ENCODE results near the gene SLC38A9. TPM values are rescaled to one million over a fixed set of nuclear protein-coding genes. Genes with fewer than 3 reads are reported as not detected.
A peak's percentile ranks its signal among the peaks of the same experiment; 100 is the strongest.

The SLC38A9 gene
- polyA plus RNA-seq, 2 of the 4 experiments (the other 2 are of a cell fraction): 22.8 to 37.3 TPM

DNA sequence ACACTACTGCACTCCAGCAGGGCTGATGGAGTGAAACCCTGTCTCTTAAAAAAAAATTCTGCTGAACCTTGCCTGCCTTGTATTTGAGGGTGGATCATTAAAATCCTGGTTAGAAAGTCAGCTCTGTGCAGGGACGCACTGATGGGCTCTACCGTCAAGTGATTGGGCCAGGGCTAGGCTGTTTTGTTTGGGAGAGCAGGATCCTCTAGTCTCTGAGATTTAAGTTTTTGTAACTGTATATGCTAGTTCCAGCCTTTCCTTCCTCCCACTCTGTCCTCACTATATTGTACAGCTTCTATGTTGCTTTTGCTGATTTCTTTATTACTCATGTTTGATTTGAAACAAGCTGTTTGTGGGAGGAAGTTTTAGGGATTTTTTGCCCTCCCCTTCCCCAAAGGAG, 37.3 kb upstream of the SLC38A9 start:
- no peak overlapping the region for H3K4me3 ChIP-seq
- H3K4me1 ChIP-seq: no peaks in the 10 kb centered on the region
- WGBS (ENCODE audit: missing lambda C conversion rate): 95% methylated on average over 2 of the region's 2 CpGs
- no peak overlapping the region for H3K4me2 ChIP-seq
- FAIRE-seq: no peak
- no peak for ATAC-seq
- no peak overlapping the region for H3K27ac ChIP-seq
- POLR2A ChIA-PET: no interaction called here
- CTCF ChIA-PET: no interaction called here
- H3K9me3 ChIP-seq: no peaks in the 10 kb centered on the region
- DNase-seq (ENCODE audit: low read depth in 1 of 2, low spot score in 1 of 2): no peak
- TF ChIP-seq REST (IDR thresholded peaks at IDR 0.05): no peak
- TF ChIP-seq JUNB (IDR thresholded peaks at IDR 0.05): no peak
- TF ChIP-seq HMGXB4 (CRISPR knock-in tag; IDR thresholded peaks at IDR 0.05; ENCODE audit: borderline replicate concordance): no peak
- no peak for TF ChIP-seq EHMT2 (IDR thresholded peaks at IDR 0.05; ENCODE audit: low read depth)
- no peak for TF ChIP-seq JUN (IDR thresholded peaks at IDR 0.05)
- TF ChIP-seq CHD4 (IDR thresholded peaks at IDR 0.05; ENCODE audit: borderline replicate concordance): no peak
- no peak for TF ChIP-seq TFCP2L1 (CRISPR knock-in tag; IDR thresholded peaks at IDR 0.05)
- no peak for TF ChIP-seq NFE2L2 (conservative IDR thresholded peaks at IDR 0.05; ENCODE audit: low read length)

- H3K27ac ChIP-seq: no peak overlapping the region
- H3K9me3 ChIP-seq: no peaks in the 10 kb centered on the region
- peaks cover 4% of the 10 kb centered on the region for H3K4me1 ChIP-seq
- 36% methylated on average over 2 of the region's 2 CpGs for WGBS (ENCODE audit: missing lambda C conversion rate)
- ChIA-PET POLR2A (no interaction called here), CTCF (no interaction called here)
- FAIRE-seq (no peak), ATAC-seq (no peak), DNase-seq (ENCODE audit: low read depth in 1 of 2, low spot score in 1 of 2) (no peak)
- H3K4me3 ChIP-seq: no peak overlapping the region
- TF ChIP-seq FOSB (CRISPR knock-in tag; IDR thresholded peaks at IDR 0.05) (no peak), MAFK (IDR thresholded peaks at IDR 0.05; ENCODE audit: partially characterized antibody) (peak; percentile 78), JUNB (IDR thresholded peaks at IDR 0.05) (no peak), NR3C1 (IDR thresholded peaks at IDR 0.05) (no peak), HOXB5 (CRISPR knock-in tag; IDR thresholded peaks at IDR 0.05) (no peak)
- H3K4me2 ChIP-seq: no peak overlapping the region
These were observed 35.7 kb upstream of the SLC38A9 start for GRCh38 chr5:55747778-55748318.

DNA sequence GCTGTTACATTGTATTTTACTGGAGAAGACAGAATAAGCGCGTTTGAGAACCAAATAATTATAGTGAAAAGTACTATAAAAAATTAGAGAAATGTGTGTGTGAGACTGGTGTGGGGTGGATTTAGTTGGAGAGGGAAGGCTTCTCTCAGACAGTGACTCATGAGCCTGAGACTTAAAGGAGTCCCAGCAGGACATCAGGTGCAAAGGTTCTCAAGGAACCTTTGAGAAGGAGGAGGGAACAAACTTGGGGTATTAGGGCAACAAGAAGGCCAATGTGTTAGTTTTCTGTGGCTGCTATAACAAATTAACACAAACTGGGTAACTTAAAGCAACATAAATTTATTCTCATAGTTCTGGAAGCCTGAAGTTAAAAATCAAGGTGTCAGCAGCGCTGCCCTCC, 30.7 kb upstream of the SLC38A9 start:
- FAIRE-seq: no peak
- no peak overlapping the region for H3K27ac ChIP-seq
- DNase-seq (ENCODE audit: low read depth in 1 of 2, low spot score in 1 of 2): peak in 1 of 2 experiments; percentile 26
- H3K9me3 ChIP-seq: no peaks in the 10 kb centered on the region
- peak overlapping the region; percentile 33; the same call in 2 of the 3 replicates for H3K4me2 ChIP-seq
- H3K4me3 ChIP-seq: no peak overlapping the region
- WGBS (ENCODE audit: missing lambda C conversion rate): 83% methylated on average over 3 of the region's 3 CpGs
- ChIA-PET POLR2A (no interaction called here), CTCF (interaction anchor here (1.3 to 1.7 kb wide), 2 partner anchors 9 to 32 kb away, joined by 3 to 5 read pairs; no protein-coding TSS in a partner anchor)
- peak; percentile 43 to 59; a peak in 2 of 6 replicates for ATAC-seq
- peaks cover 10% of the 10 kb centered on the region for H3K4me1 ChIP-seq
- TF ChIP-seq ELK1 (IDR thresholded peaks at IDR 0.05; ENCODE audit: low read depth, low read length) (no peak), TFCP2L1 (CRISPR knock-in tag; IDR thresholded peaks at IDR 0.05) (no peak), ZC3H11A (IDR thresholded peaks at IDR 0.05) (no peak), RARB (CRISPR knock-in tag; IDR thresholded peaks at IDR 0.05) (no peak), KDM5A (IDR thresholded peaks at IDR 0.05) (no peak), POLR2AphosphoS2 (conservative IDR thresholded peaks at IDR 0.05; ENCODE audit: low read length) (no peak), EHMT2 (IDR thresholded peaks at IDR 0.05; ENCODE audit: low read depth) (no peak), ZSCAN20 (CRISPR knock-in tag; IDR thresholded peaks at IDR 0.05) (no peak), BHLHE40 (IDR thresholded peaks at IDR 0.05; ENCODE audit: low read depth, low read length) (no peak), MAFK (IDR thresholded peaks at IDR 0.05; ENCODE audit: partially characterized antibody) (no peak), POLR2A (IDR thresholded peaks at IDR 0.05; ENCODE audit: low read length) (no peak), RFX5 (IDR thresholded peaks at IDR 0.05) (no peak), CHD4 (IDR thresholded peaks at IDR 0.05; ENCODE audit: borderline replicate concordance) (no peak), EHF (CRISPR knock-in tag; IDR thresholded peaks at IDR 0.05) (no peak), NPAS2 (CRISPR knock-in tag; IDR thresholded peaks at IDR 0.05; ENCODE audit: borderline replicate concordance) (no peak), MAZ (IDR thresholded peaks at IDR 0.05; ENCODE audit: borderline replicate concordance, low read depth, low read length) (no peak), REST (IDR thresholded peaks at IDR 0.05) (no peak), FOXS1 (CRISPR knock-in tag; IDR thresholded peaks at IDR 0.05) (no peak)

Measured in A549 (cell line).